ENCODE measurements around the gene CASP5.

The CASP5 gene

DNA sequence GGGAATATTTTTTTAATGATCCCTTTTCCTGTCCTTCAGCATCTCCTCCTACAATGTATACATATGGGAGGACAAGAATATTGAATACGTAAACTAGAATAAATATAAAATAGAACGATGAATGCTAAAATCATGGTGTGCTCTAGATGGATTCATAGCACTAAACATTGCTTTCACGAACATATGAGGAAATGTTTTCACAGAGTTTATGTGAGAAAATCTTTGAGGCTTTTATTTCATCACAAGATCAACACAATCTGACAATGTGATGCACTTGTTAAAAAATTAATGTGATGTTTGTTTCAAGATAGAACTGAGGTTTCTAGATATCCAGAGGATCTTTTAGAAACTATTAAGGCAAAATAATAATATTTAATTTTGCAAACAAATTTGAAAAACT lies 19.2 kb upstream of the CASP5 start:
- H3K4me3 ChIP-seq (ENCODE audit: low read length) = no peak overlapping the region
- TF ChIP-seq, protein P1, sequence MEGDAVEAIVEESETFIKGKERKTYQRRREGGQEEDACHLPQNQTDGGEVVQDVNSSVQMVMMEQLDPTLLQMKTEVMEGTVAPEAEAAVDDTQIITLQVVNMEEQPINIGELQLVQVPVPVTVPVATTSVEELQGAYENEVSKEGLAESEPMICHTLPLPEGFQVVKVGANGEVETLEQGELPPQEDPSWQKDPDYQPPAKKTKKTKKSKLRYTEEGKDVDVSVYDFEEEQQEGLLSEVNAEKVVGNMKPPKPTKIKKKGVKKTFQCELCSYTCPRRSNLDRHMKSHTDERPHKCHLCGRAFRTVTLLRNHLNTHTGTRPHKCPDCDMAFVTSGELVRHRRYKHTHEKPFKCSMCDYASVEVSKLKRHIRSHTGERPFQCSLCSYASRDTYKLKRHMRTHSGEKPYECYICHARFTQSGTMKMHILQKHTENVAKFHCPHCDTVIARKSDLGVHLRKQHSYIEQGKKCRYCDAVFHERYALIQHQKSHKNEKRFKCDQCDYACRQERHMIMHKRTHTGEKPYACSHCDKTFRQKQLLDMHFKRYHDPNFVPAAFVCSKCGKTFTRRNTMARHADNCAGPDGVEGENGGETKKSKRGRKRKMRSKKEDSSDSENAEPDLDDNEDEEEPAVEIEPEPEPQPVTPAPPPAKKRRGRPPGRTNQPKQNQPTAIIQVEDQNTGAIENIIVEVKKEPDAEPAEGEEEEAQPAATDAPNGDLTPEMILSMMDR (IDR thresholded peaks at IDR 0.05; ENCODE audit: insufficient read depth, low read depth, low read length, missing control alignments) = no peak
- no peak for DNase-seq (ENCODE audit: low read depth)

GRCh38 chr11:105040703-105041102 lies 17.7 kb upstream of the CASP5 start:
- no peak overlapping the region for H3K4me3 ChIP-seq (ENCODE audit: low read length)
- no peak for DNase-seq (ENCODE audit: low read depth)
- TF ChIP-seq, protein P1 (IDR thresholded peaks at IDR 0.05; ENCODE audit: insufficient read depth, low read depth, low read length, missing control alignments) = no peak

DNA sequence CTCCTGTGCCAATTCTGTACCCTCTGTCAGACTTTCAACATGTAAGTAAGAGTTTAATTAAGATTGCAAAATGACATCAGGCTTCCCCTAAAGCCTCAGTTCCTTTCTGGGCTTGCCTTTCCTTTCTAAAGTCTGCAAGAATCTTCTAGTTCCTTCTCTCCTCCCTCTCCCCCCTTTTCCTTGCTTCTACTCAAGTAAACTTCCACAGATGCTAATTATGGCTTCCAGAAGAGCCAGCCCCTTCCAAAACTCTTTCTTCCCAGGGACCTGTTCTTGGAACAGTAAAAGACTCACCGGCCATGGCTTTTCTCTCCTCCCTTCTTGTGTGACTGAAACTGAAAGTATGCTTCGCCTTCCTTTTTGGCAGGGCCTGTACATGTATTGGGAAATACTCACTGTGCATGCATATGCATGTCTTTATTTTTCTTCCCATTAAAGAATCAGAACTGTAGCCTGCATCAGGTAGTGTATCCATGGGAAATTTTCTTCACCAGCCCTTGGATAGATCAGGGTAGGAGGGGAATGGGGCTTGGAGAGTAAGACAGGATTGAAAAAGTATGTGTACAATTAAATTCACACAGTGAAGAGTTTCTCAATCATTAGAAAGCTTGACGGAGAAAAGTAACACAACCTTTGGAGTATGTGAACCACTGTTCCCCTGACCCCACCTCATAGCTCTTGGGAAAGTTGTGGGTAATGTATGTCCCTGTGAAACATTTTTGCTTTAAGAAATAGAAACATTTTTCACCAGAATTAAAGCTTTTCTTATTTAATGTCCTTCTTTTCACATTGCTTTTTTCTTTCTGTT lies 12.0 kb upstream of the CASP5 start, which contains the start of gene CASP1:
TSS of gene CASP1 (minus strand) at position 332 of the 808 bp plus-strand sequence. CDS start at position 301, 31 bp downstream.
- H3K4me3 ChIP-seq (ENCODE audit: low read length) = peak within 1 kb of the TSS; percentile 60
- DNase-seq (ENCODE audit: low read depth) = peak; percentile 92
- TF ChIP-seq, protein P1 (IDR thresholded peaks at IDR 0.05; ENCODE audit: insufficient read depth, low read depth, low read length, missing control alignments) = no peak

DNA sequence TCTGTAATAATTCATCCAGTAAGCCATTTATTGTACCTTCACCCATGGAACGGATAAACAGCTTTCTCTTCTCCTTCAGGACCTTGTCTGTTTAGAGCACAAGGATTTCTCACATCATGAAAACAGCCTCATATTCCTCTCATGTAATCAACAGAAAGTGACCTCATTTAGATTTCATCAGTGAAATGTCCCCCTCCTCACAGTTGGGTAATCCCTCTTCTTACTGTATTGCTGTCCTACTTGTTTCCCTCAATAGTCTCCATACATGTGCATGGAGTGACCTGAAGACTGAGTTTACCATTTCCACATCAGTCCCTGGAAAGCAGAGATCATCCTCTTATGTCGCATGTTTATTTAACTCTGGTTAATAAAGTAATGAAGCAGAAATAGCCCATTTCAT lies 11.4 kb upstream of the CASP5 start:
- DNase-seq (ENCODE audit: low read depth) = peak; percentile 2
- H3K4me3 ChIP-seq (ENCODE audit: low read length) = peak overlapping the region; percentile 60

- peak; percentile 4 for DNase-seq (ENCODE audit: low read depth)
- H3K4me3 ChIP-seq (ENCODE audit: low read length) = peak overlapping the region; percentile 60
- TF ChIP-seq, protein P1 (IDR thresholded peaks at IDR 0.05; ENCODE audit: insufficient read depth, low read depth, low read length, missing control alignments) = no peak
Measured at GRCh38 chr11:105033781-105034180, 10.8 kb upstream of the CASP5 start.

- peak; percentile 6 for DNase-seq (ENCODE audit: low read depth)
- TF ChIP-seq, protein P1 (IDR thresholded peaks at IDR 0.05; ENCODE audit: insufficient read depth, low read depth, low read length, missing control alignments) = no peak
- no peak overlapping the region for H3K4me3 ChIP-seq (ENCODE audit: low read length)
Measured at GRCh38 chr11:105033343-105033742, 10.4 kb upstream of the CASP5 start.

DNA sequence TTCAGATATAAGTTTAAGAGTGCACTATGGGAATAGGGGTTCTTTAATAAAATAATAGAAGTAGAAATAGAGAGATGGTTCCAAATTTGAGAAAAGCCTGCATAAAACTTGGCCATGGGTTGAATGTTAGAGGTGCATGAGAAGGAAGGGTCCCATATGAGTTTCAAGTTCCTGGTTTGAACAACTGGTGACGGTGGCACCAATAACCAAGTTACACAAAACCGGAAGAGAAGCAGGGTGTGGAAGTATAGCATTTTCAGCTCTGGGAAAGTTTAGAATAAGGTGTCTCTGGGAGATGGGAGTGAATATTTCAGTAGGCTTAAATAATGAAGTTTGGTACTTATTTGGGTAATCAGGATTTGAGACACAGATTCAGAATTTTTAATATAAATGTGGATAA lies 9.5 kb upstream of the CASP5 start:
- H3K4me3 ChIP-seq (ENCODE audit: low read length) = no peak overlapping the region
- no peak for DNase-seq (ENCODE audit: low read depth)
- TF ChIP-seq, protein P1 (IDR thresholded peaks at IDR 0.05; ENCODE audit: insufficient read depth, low read depth, low read length, missing control alignments) = no peak
